ENCODE measurements around the gene RFX8.
"Not testable (repeated sequence)": the region's sequence is repeated elsewhere in the genome, so short reads cannot be mapped to it uniquely, and the experiment has no call there.

Gene RFX8

GRCh38 chr2:101356521-101356920 lies 118.4 kb downstream of the RFX8 start:
- no peak overlapping the region for H3K4me3 ChIP-seq (ENCODE audit: low read depth in 1 of 2, low read length in 2 of 2)
- no peaks in the 10 kb centered on the region for H3K36me3 ChIP-seq (ENCODE audit: insufficient read depth, low read length)
- H3K27ac ChIP-seq (ENCODE audit: low read depth, low read length): no peak overlapping the region
- no peaks in the 10 kb centered on the region for H3K4me1 ChIP-seq (ENCODE audit: insufficient read depth, low read length)
- H3K9ac ChIP-seq (ENCODE audit: low read length): no peak overlapping the region
- H3K27me3 ChIP-seq (ENCODE audit: control insufficient read depth in 1 of 2, insufficient read depth in 2 of 2, low read length in 2 of 2): no peaks in the 10 kb centered on the region
- H3K9me3 ChIP-seq (ENCODE audit: low read length): no peaks in the 10 kb centered on the region

GRCh38 chr2:101356055-101356454 lies 118.9 kb downstream of the RFX8 start:
- Histone ChIP-seq H3K27ac (ENCODE audit: low read depth, low read length) (no peak overlapping the region), H3K27me3 (ENCODE audit: control insufficient read depth in 1 of 2, insufficient read depth in 2 of 2, low read length in 2 of 2) (no peaks in the 10 kb centered on the region), H3K9ac (ENCODE audit: low read length) (no peak overlapping the region)

GRCh38 chr2:101355401-101356054 lies 119.4 kb downstream of the RFX8 start:
- Histone ChIP-seq H3K9me3 (ENCODE audit: low read length) (no peaks in the 10 kb centered on the region), H3K4me1 (ENCODE audit: insufficient read depth, low read length) (no peaks in the 10 kb centered on the region), H3K4me3 (ENCODE audit: low read depth in 1 of 2, low read length in 2 of 2) (no peak overlapping the region), H3K9ac (ENCODE audit: low read length) (no peak overlapping the region), H3K27me3 (ENCODE audit: control insufficient read depth in 1 of 2, insufficient read depth in 2 of 2, low read length in 2 of 2) (no peaks in the 10 kb centered on the region), H3K36me3 (ENCODE audit: insufficient read depth, low read length) (no peaks in the 10 kb centered on the region), H3K27ac (ENCODE audit: low read depth, low read length) (no peak overlapping the region)

More at GRCh38 chr2:101356055-101356454, 118.9 kb downstream of the RFX8 start:
- no peaks in the 10 kb centered on the region for H3K36me3 ChIP-seq (ENCODE audit: insufficient read depth, low read length)
- H3K4me3 ChIP-seq (ENCODE audit: low read depth in 1 of 2, low read length in 2 of 2): no peak overlapping the region
- no peaks in the 10 kb centered on the region for H3K4me1 ChIP-seq (ENCODE audit: insufficient read depth, low read length)
- no peaks in the 10 kb centered on the region for H3K9me3 ChIP-seq (ENCODE audit: low read length)

DNA sequence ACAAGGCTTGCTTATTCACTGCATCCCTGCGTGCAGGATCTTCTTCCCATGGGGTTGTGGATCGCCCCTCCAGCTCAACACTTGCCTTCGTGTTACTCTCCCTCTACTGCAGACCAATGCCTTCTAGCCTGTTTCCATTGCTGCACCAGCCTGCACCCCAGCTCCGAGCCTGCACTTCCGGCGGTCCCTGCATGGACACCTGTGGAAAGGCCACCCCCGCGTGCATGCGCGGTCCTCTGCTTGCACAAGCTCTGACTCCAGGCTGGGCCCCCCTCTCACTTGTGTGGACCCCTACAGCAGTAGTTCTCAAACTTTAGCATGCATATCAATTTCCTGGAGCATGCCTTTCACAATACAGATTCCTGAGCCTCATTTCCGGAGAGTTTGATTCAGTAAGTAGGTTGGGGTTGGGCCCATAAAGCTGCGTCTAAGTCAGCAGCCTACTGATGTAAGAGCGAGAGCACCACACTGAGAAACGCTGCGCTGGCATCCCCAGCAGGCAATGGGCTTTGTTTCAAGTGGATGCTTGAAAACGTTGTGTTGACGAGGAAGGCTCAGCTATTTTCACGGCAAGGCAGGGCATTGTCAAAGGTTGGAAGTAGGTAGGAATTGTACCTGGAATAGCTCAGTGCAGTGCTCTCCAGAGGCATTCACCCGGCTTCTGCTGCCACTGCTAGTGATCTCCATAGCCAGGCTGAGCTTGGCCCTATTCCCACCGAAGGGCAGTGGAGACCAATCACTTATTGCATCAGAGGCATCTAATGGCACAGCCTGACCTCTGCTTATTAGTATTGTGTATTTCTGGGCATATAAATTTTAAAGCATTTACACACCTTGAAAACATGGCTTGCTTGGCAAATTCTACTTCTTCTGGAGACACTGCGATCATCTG lies 120.2 kb downstream of the RFX8 start:
- H3K27me3 ChIP-seq (ENCODE audit: control insufficient read depth in 1 of 2, insufficient read depth in 2 of 2, low read length in 2 of 2): no peaks in the 10 kb centered on the region
- no peaks in the 10 kb centered on the region for H3K36me3 ChIP-seq (ENCODE audit: insufficient read depth, low read length)
- no peak overlapping the region for H3K4me3 ChIP-seq (ENCODE audit: low read depth in 1 of 2, low read length in 2 of 2)
- no peaks in the 10 kb centered on the region for H3K9me3 ChIP-seq (ENCODE audit: low read length)
- H3K4me1 ChIP-seq (ENCODE audit: insufficient read depth, low read length): no peaks in the 10 kb centered on the region
- no peak overlapping the region for H3K9ac ChIP-seq (ENCODE audit: low read length)
- H3K27ac ChIP-seq (ENCODE audit: low read depth, low read length): no peak overlapping the region

DNA sequence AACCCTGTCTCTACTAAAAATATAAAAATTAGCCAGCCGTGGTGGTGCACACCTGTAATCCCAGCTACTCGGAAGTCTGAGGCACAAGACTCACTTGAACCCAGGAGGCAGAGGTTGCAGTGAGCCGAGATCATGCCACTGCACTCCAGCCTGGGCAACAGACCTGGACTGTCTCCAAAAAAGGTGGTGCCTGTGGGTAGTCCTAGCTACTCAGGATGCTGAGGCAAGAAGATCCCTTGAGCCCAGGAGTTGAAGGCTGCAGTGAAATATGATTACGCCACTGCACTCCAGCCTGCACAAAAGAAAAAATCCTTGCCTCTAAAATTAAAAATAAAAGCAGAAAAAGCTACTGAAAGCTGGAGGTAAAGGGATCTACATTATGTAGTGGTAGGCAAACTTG lies 122.3 kb downstream of the RFX8 start:
- H3K27me3 ChIP-seq (ENCODE audit: control insufficient read depth in 1 of 2, insufficient read depth in 2 of 2, low read length in 2 of 2); H3K9ac ChIP-seq (ENCODE audit: low read length): not testable (repeated sequence)

GRCh38 chr2:101351207-101351606 lies 123.7 kb downstream of the RFX8 start:
- Histone ChIP-seq H3K27me3 (ENCODE audit: control insufficient read depth in 1 of 2, insufficient read depth in 2 of 2, low read length in 2 of 2) (no peaks in the 10 kb centered on the region), H3K4me3 (ENCODE audit: low read depth in 1 of 2, low read length in 2 of 2) (no peak overlapping the region), H3K36me3 (ENCODE audit: insufficient read depth, low read length) (no peaks in the 10 kb centered on the region), H3K9ac (ENCODE audit: low read length) (no peak overlapping the region), H3K27ac (ENCODE audit: low read depth, low read length) (no peak overlapping the region), H3K9me3 (ENCODE audit: low read length) (no peaks in the 10 kb centered on the region), H3K4me1 (ENCODE audit: insufficient read depth, low read length) (no peaks in the 10 kb centered on the region)

More for the DNA sequence above, 122.3 kb downstream of the RFX8 start:
- not testable (repeated sequence) for H3K4me3 ChIP-seq (ENCODE audit: low read depth in 1 of 2, low read length in 2 of 2); H3K9me3 ChIP-seq (ENCODE audit: low read length); H3K36me3 ChIP-seq (ENCODE audit: insufficient read depth, low read length); H3K4me1 ChIP-seq (ENCODE audit: insufficient read depth, low read length); H3K27ac ChIP-seq (ENCODE audit: low read depth, low read length)

DNA sequence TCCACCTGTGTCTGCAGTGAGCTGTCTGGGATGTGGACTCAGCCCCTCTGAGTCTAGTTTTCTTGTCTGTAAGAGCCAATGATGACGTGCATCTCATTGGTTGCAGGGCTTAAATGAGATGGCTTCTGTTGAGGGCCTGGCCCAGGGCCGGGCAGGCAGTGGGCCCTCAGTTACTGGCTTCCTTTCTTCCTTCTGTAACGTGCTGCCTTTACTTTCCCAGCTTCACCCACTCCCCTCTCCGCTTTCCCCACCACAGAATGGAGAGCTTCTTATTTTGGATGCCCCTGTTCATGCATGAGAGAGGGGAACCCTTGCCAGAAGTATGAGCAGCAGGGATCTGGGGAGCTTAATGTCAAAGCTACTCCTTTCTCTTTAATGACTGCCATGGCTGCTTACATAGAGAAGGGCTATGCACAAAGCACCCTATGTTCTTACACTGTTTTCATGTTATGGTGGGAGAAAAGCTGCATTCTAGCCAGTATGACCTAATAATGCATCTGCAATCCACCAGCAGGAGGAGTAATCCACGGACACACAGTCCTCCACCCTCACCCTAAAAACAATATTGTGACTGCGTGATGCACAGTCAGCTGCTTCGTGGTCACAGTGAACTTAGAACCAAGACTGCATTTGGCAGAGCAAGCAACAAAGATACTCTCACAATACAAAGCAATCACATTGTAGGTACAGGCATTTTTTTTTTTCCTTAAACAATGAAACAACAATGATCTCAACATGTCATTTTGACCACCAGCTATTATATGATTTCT lies 124.8 kb downstream of the RFX8 start:
- no peaks in the 10 kb centered on the region for H3K27me3 ChIP-seq (ENCODE audit: control insufficient read depth in 1 of 2, insufficient read depth in 2 of 2, low read length in 2 of 2)
- no peaks in the 10 kb centered on the region for H3K9me3 ChIP-seq (ENCODE audit: low read length)
- no peak overlapping the region for H3K9ac ChIP-seq (ENCODE audit: low read length)
- no peaks in the 10 kb centered on the region for H3K4me1 ChIP-seq (ENCODE audit: insufficient read depth, low read length)
- H3K4me3 ChIP-seq (ENCODE audit: low read depth in 1 of 2, low read length in 2 of 2): no peak overlapping the region
- no peaks in the 10 kb centered on the region for H3K36me3 ChIP-seq (ENCODE audit: insufficient read depth, low read length)
- H3K27ac ChIP-seq (ENCODE audit: low read depth, low read length): no peak overlapping the region

DNA sequence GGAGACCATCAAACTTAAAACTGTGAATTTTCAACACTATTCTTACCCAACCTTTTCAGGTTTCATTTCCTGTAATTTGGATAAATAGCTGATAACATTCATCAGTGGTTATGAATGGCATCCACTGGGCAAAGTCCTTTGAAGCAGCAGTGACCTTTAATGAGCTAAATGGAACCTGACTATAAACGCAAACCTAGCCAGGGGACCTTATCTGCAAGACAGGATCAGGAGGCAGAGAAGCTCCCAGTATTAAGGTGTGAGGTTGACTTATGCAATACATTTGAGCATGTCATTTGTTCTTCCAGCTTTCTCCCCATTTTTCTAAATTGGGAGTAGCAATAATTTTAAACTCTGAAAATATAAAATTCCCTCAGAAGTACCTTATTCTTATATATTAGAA lies 126.0 kb downstream of the RFX8 start:
- no peaks in the 10 kb centered on the region for H3K36me3 ChIP-seq (ENCODE audit: insufficient read depth, low read length)
- H3K27me3 ChIP-seq (ENCODE audit: control insufficient read depth in 1 of 2, insufficient read depth in 2 of 2, low read length in 2 of 2): no peaks in the 10 kb centered on the region
- no peak overlapping the region for H3K9ac ChIP-seq (ENCODE audit: low read length)
- H3K4me1 ChIP-seq (ENCODE audit: insufficient read depth, low read length): no peaks in the 10 kb centered on the region
- no peaks in the 10 kb centered on the region for H3K9me3 ChIP-seq (ENCODE audit: low read length)
- no peak overlapping the region for H3K4me3 ChIP-seq (ENCODE audit: low read depth in 1 of 2, low read length in 2 of 2)
- no peak overlapping the region for H3K27ac ChIP-seq (ENCODE audit: low read depth, low read length)
